Naive thymus-derived CD4-positive, alpha-beta T cell (primary cell): ENCODE data around the gene SETD1B. TPM values are rescaled to one million over a fixed set of nuclear protein-coding genes. Genes with fewer than 3 reads are reported as not detected.

Source experiments
- ATAC-seq: fragments of 150-1000 bp; cut with Tn5 transposase; 2 replicates; pipeline ENCODE4 v1.10.0; 2021; ENCODE audit warnings: mild to moderate bottlenecking, moderate library complexity
- CTCF ChIA-PET: fragments of 350-600 bp; sonication (Branson Sonifier 250); formaldehyde crosslinking; loops from one replicate; lab custom pipeline; 2021; ENCODE audit warnings: antibody characterized with exemption; lab: Charles Lee
- POLR2A ChIA-PET: fragments of 350-600 bp; sonication (Branson Sonifier 250); formaldehyde crosslinking; loops from one replicate; lab custom pipeline; 2021; ENCODE audit warnings: antibody characterized with exemption, inconsistent platforms; lab: Charles Lee
- DNase-seq, 9 donors: peaks; one replicate each; pipeline versions ENCODE4 v3.0.0 to v3.0.0-alpha.2; 2020 to 2022; ENCODE audit warnings: mixed read lengths in 1 of 9
- H3K27ac ChIP-seq: one replicate; pipeline ENCODE4 v1.7.0; 2013; ENCODE audit warnings: mild to moderate bottlenecking, low read depth, low read length, moderate library complexity
- H3K27me3 ChIP-seq, 2 donors: one replicate each; pipeline ENCODE4 v1.7.0; 2013; ENCODE audit warnings: low read length in 2 of 2, mild to moderate bottlenecking in 2 of 2, moderate library complexity in 2 of 2; ENCODE audit not compliant: control insufficient read depth in 2 of 2, insufficient read depth in 2 of 2
- H3K36me3 ChIP-seq, 3 experiments: 1 replicate in 2 of 3; 2 replicates in 1 of 3; pipeline ENCODE4 v1.7.0; 2013; ENCODE audit warnings: low read length in 3 of 3, mild to moderate bottlenecking in 3 of 3, moderate library complexity in 1 of 3; ENCODE audit not compliant: insufficient read depth in 3 of 3, control insufficient read depth in 2 of 3
- H3K4me1 ChIP-seq, 2 donors: one replicate each; pipeline ENCODE4 v1.7.0; 2013; ENCODE audit warnings: low read length in 2 of 2, mild to moderate bottlenecking in 2 of 2, moderate library complexity in 1 of 2; ENCODE audit not compliant: control insufficient read depth in 2 of 2, insufficient read depth in 2 of 2
- H3K4me3 ChIP-seq: 2 replicates; pipeline ENCODE4 v1.7.0; 2013; ENCODE audit warnings: mild to moderate bottlenecking, low read length
- H3K9me3 ChIP-seq, 3 experiments: 1 replicate in 2 of 3; 2 replicates in 1 of 3; pipeline ENCODE4 v1.7.0; 2013; ENCODE audit warnings: low read length in 3 of 3; ENCODE audit not compliant: control insufficient read depth in 2 of 3
- H3K27ac Mint-ChIP-seq, 9 donors: one replicate each; pipeline ENCODE4 v1.8.0; 2020 to 2022; ENCODE audit warnings: mixed read lengths in 9 of 9, mild to moderate bottlenecking in 8 of 9, moderate library complexity in 5 of 9, inconsistent platforms in 2 of 9
- H3K27me3 Mint-ChIP-seq, 5 donors: one replicate each; pipeline ENCODE4 v1.8.0; 2021 to 2022; ENCODE audit warnings: mixed read lengths in 5 of 5, mild to moderate bottlenecking in 1 of 5
- H3K36me3 Mint-ChIP-seq, 5 donors: one replicate each; pipeline ENCODE4 v1.8.0; 2020 to 2022; ENCODE audit warnings: mixed read lengths in 5 of 5, mild to moderate bottlenecking in 3 of 5, inconsistent platforms in 1 of 5
- H3K4me1 Mint-ChIP-seq, 7 donors: one replicate each; pipeline ENCODE4 v1.8.0; 2020 to 2022; ENCODE audit warnings: mixed read lengths in 7 of 7, mild to moderate bottlenecking in 3 of 7, inconsistent platforms in 1 of 7
- H3K4me3 Mint-ChIP-seq, 10 donors: one replicate each; pipeline ENCODE4 v1.8.0; 2020 to 2022; ENCODE audit warnings: mild to moderate bottlenecking in 10 of 10, mixed read lengths in 10 of 10, moderate library complexity in 6 of 10, inconsistent platforms in 2 of 10
- H3K9me3 Mint-ChIP-seq, 11 donors: one replicate each; pipeline ENCODE4 v1.8.0; 2020 to 2022; ENCODE audit warnings: mixed read lengths in 11 of 11, mild to moderate bottlenecking in 4 of 11, inconsistent platforms in 1 of 11, moderate library complexity in 1 of 11
- intact Hi-C, 2 donors: fragments of 100-400 bp; cut with micrococcal nuclease; formaldehyde crosslinking; loops; one replicate each; pipeline ENCODE4 v1.15.1; 2023
- polyA plus RNA-seq, 2 donors: library from polyadenylated mRNA; unstranded; fragments of 300-500 nt; fragmentation: Illumina TruSeq; gene quantifications; one replicate each; pipeline ENCODE4 v1.2.3, GENCODE V29; 2021
- total RNA-seq, 6 experiments: library from RNA in 5 of 6; stranded (reverse) in 5 of 6; gene quantifications; 1 replicate in 5 of 6; 2 replicates in 1 of 6; pipeline ENCODE4 v1.2.3 and lab custom pipeline; 2021 to 2026

SETD1B gene
- total and polyA plus RNA-seq, 7 experiments from 2014 or later: 2.1 to 124 (median 77.7) TPM

DNA sequence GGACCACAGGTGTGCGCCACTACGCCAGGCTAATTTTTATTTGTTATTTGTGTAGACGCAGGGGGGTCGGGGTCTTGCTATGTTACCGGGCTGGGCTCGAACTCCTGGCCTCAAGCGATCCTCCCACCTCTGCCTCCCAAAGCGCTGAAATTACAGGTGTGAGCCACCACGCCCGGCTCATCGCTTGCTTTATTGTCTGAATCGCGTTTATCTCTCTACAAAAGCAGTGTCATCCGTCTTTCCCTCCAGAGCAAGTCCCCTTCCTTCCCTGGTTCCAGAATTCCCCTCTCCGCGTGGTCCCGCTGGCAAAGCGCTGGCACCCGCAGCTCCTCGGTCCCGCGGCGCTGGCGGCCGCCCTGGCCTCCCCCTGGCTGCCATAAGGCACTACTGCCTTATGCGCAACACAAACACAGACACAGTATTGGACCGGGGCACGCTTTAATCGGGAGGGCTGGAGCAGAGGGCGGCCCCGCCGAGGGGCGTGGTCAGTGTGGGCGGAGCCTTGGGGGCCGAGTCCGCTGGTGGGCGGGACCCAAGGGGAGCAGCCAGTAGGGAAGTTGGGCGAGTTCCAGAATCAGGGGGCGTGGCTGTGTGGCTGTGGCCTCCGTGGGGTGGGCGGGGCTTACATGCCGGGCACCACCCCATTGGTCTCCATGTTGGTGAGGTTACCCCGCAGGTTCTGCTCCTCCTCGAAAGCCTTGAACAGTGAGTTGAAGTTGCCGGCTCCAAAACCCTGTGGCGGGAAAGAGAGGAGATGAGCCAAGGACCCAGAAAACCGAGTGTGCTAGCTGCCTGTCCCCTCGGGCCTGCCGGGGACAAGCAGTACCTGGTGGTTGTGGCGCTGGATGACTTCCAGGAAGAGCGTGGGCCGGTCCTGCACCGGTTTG lies 35.5 kb downstream of the SETD1B start:
- Mint-ChIP-seq H3K4me1 (peaks cover 12 to 27% (median 18%) of the 10 kb centered on the region in 7 donors), H3K27me3 (no peaks in the 10 kb centered on the region), H3K4me3 (peak overlapping the region; percentile 96 to 100 (median 98)), H3K36me3 (no peaks in the 10 kb centered on the region), H3K9me3 (peaks cover 0 to 2% (median 0%) of the 10 kb centered on the region in 11 donors), H3K27ac (peak overlapping the region; percentile 87 to 96 (median 92))
- H3K36me3 ChIP-seq: no peaks in the 10 kb centered on the region
- intact Hi-C loops: loop anchor here (1.0 to 5.0 kb wide), 15 partner anchors 15 to 1152 kb away; partner anchors contain the start of genes CFAP251 (in 2 of the 2), DIABLO (in 2 of the 2), PSMD9 (in 2 of the 2) and TMEM120B (in 2 of the 2)
- H3K4me3 ChIP-seq: peak overlapping the region; percentile 91
- ATAC-seq (peak; percentile 100), DNase-seq (peak; percentile 98 to 100 (median 99))
- H3K4me1 ChIP-seq: peaks cover 8 to 13% of the 10 kb centered on the region in 2 donors
- ChIA-PET POLR2A (interaction anchor here (0.6 to 4.3 kb wide), 8 partner anchors 12 to 266 kb away, joined by 3 to 32 read pairs (median 11); partner anchors contain the start of genes PSMD9, RHOF and TMEM120B), CTCF (interaction anchor here (0.6 to 1.5 kb wide), 4 partner anchors 27 to 49 kb away, joined by 4 to 7 read pairs (median 4); partner anchors contain the start of gene PSMD9)
- H3K27ac ChIP-seq: peak overlapping the region; percentile 58
- H3K27me3 ChIP-seq: no peaks in the 10 kb centered on the region
- H3K9me3 ChIP-seq: no peaks in the 10 kb centered on the region

DNA sequence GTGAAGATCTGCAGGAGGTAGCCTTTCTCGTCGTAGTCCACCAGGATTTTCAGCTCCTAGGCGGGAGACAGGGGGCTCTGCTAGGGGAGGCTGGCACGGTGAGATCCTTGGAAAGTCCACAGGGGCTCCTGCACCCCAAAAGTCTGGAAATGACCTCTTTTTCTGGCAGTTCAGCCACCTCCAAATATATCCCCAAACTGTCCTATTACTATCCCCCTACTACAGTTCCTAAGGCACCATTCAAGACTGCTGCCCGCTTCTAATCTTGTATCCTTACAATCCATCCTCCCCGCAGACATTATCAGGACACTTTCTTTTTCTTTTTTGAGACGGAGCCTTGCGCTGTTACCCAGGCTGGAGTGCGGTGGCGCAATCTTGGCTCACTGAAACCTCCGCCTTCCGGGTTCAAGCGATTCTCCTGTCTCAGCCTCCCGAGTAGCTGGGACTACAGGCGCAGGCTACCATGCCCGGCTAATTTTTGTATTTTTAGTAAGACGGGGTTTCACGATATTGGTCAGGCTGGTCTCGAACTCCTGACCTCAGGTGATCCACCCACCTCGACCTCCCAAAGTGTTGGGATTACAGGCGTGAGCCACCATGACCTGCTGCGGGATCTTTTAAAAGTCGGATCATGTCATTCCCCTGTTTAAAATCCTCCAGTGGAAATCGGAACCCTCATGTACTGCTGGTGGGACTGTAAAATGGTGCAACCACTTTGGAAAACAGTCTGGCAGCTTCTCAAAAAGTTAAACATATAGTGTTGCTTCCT lies 36.4 kb downstream of the SETD1B start:
- Histone ChIP-seq H3K9me3 (no peaks in the 10 kb centered on the region), H3K4me1 (peaks cover 8 to 13% of the 10 kb centered on the region in 2 donors), H3K27me3 (no peaks in the 10 kb centered on the region), H3K27ac (peak overlapping the region; percentile 58), H3K4me3 (peak overlapping the region; percentile 91), H3K36me3 (no peaks in the 10 kb centered on the region)
- POLR2A ChIA-PET: interaction anchor here (0.6 to 4.3 kb wide), 7 partner anchors 38 to 265 kb away, joined by 3 to 32 read pairs (median 9); partner anchors contain the start of genes PSMD9, RHOF and TMEM120B
- DNase-seq: no peak
- CTCF ChIA-PET: interaction anchor here (1.5 kb wide), 1 partner anchor 44 kb away, joined by 7 read pairs; no protein-coding TSS in a partner anchor
- ATAC-seq: no peak
- Mint-ChIP-seq H3K4me1 (peaks cover 12 to 27% (median 18%) of the 10 kb centered on the region in 7 donors), H3K9me3 (peaks cover 0 to 2% (median 0%) of the 10 kb centered on the region in 11 donors), H3K36me3 (no peaks in the 10 kb centered on the region), H3K4me3 (peak overlapping the region; percentile 96 to 100 (median 98)), H3K27me3 (no peaks in the 10 kb centered on the region), H3K27ac (peak overlapping the region; percentile 87 to 96 (median 92))
- intact Hi-C loops: loop anchor here (1.0 to 5.0 kb wide), 15 partner anchors 15 to 1153 kb away; partner anchors contain the start of genes CFAP251 (in 2 of the 2), DIABLO (in 2 of the 2), PSMD9 (in 2 of the 2) and TMEM120B (in 2 of the 2)

DNA sequence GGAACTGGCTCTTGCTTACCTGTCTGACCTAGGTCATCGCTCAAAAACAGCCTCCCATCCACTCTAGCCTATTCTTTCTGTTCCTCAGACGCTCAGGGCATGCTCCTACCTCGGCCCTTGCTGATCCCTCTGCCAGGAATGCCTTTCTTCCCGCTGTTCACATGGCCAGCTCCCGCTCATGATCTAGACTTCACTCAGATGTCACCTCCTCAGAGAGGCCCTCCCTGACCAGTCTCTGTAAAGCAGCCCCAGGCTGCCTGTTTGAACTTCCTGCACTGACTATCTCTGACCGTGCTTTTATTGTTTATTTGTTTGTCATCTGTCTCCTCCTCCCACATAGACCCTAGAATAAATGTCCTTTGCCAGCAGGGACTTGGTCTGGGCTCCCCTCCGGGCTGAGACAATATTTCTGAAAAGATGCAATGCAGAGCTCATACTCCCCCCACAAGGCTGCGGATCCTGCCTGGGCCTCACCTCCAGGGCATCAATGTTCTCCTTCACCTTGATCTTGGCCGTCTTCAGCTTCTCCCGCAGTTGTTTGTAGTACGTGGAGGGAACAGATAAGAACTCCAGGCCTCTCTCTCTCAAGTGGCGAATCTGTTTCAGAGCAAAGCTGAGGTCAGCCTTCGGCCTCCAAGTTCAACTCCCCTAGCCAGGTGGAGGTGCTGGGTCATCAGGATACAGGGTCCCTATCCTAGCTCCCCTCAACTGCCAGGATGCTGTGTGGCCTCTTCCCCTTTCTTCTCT lies 39.6 kb downstream of the SETD1B start:
- no peaks in the 10 kb centered on the region for H3K27me3 Mint-ChIP-seq
- peak overlapping the region in 2 of 10 donors; percentile 11 to 49 for H3K4me3 Mint-ChIP-seq
- DNase-seq (no peak), ATAC-seq (no peak)
- H3K4me1 Mint-ChIP-seq: peaks cover 12 to 27% (median 18%) of the 10 kb centered on the region in 7 donors
- Histone ChIP-seq H3K36me3 (no peaks in the 10 kb centered on the region), H3K9me3 (no peaks in the 10 kb centered on the region), H3K4me1 (peaks cover 8 to 13% of the 10 kb centered on the region in 2 donors), H3K27me3 (no peaks in the 10 kb centered on the region), H3K4me3 (no peak overlapping the region), H3K27ac (no peak overlapping the region)
- intact Hi-C loops: no loop called here
- peaks cover 0 to 2% (median 0%) of the 10 kb centered on the region in 11 donors for H3K9me3 Mint-ChIP-seq
- POLR2A ChIA-PET: interaction anchor here (0.7 to 0.9 kb wide), 2 partner anchors 33 to 364 kb away, joined by 3 read pairs; no protein-coding TSS in a partner anchor
- CTCF ChIA-PET: no interaction called here
- H3K27ac Mint-ChIP-seq: peak overlapping the region in 4 of 9 donors; percentile 19 to 67 (median 48)
- H3K36me3 Mint-ChIP-seq: no peaks in the 10 kb centered on the region

DNA sequence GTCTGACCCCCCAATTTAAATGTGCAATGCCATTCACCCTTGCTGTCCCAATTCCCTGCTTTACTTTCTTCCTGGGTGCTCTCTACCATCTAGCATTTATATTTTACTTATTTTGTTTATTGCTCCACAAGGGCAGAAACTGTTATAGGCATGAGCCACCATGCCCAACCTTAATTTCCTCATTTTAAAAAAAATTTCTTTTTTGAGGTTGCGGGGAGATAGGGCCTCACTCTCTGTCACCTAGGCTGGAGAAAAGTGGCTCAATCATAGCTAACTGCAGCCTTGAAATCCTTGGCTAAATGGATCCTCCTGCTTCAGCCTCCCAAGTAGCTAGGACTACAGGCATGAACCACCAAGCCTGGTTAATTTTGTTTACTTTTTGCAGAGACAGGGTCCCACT lies 41.9 kb downstream of the SETD1B start:
- no peaks in the 10 kb centered on the region for H3K4me1 ChIP-seq
- H3K4me3 ChIP-seq: no peak overlapping the region
- ATAC-seq (no peak), DNase-seq (no peak)
- Mint-ChIP-seq H3K27me3 (no peaks in the 10 kb centered on the region), H3K4me1 (peaks cover 0 to 11% (median 2%) of the 10 kb centered on the region in 7 donors), H3K9me3 (no peaks in the 10 kb centered on the region), H3K4me3 (no peak overlapping the region), H3K27ac (no peak overlapping the region), H3K36me3 (peaks cover 0 to 3% (median 0%) of the 10 kb centered on the region in 5 donors)
- CTCF ChIA-PET: interaction anchor here (1.3 kb wide), 1 partner anchor 52 kb away, joined by 4 read pairs; the partner anchor contains the start of gene RHOF
- no peaks in the 10 kb centered on the region for H3K9me3 ChIP-seq
- POLR2A ChIA-PET: interaction anchor here (1.1 kb wide), 1 partner anchor 133 kb away, joined by 3 read pairs; the partner anchor contains the start of gene TMEM120B
- H3K27me3 ChIP-seq: no peaks in the 10 kb centered on the region
- H3K27ac ChIP-seq: no peak overlapping the region
- intact Hi-C loops: no loop called here
- no peaks in the 10 kb centered on the region for H3K36me3 ChIP-seq

DNA sequence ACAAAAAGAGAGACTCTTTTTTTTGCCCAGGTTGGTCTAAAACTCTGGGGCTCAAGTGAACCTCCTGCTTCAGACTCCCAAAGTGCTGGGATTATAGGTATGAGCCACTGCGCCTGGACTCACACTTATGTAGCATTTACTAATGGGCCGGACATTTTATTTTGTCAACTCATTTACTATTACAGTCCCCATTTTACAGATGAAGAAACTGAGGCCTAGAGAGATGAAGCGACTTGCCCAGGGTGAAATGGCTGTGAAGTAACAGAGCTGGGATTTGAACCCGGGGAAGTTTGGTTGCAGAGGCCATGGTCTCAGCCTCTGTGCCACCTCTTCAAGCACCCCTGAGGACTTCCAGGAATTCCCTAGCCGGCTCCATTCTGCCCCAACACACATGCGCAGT lies 45.4 kb downstream of the SETD1B start:
- H3K9me3 Mint-ChIP-seq: no peaks in the 10 kb centered on the region
- CTCF ChIA-PET: no interaction called here
- peaks cover 0 to 3% (median 0%) of the 10 kb centered on the region in 7 donors for H3K4me1 Mint-ChIP-seq

More for the DNA sequence above, 45.4 kb downstream of the SETD1B start:
- no peaks in the 10 kb centered on the region for H3K4me1 ChIP-seq
- no peaks in the 10 kb centered on the region for H3K27me3 ChIP-seq
- Mint-ChIP-seq H3K27ac (no peak overlapping the region), H3K36me3 (peaks cover 0 to 3% (median 0%) of the 10 kb centered on the region in 5 donors), H3K27me3 (peaks cover 0 to 2% (median 0%) of the 10 kb centered on the region in 5 donors), H3K4me3 (no peak overlapping the region)
- H3K4me3 ChIP-seq: no peak overlapping the region
- POLR2A ChIA-PET: no interaction called here
- ATAC-seq: no peak
- DNase-seq: no peak
- no peaks in the 10 kb centered on the region for H3K36me3 ChIP-seq
- intact Hi-C loops: no loop called here
- H3K27ac ChIP-seq: no peak overlapping the region
- no peaks in the 10 kb centered on the region for H3K9me3 ChIP-seq
